PC-9 (cell line): ENCODE results near the gene SPRTN. TPM values are rescaled to one million over a fixed set of nuclear protein-coding genes. Genes with fewer than 3 reads are reported as not detected.

ENCODE experiments used
- BruUV-seq: library from RNA; stranded (reverse); fragments of 400-500 nt; replicated peaks from 2 replicates; lab custom pipeline; 2021; lab: Mats Ljungman, UMichigan
- CTCF ChIA-PET: fragments of 300-600 bp; sonication (Branson Sonifier 250); formaldehyde crosslinking; loops from one replicate; lab custom pipeline; 2022; ENCODE audit warnings: antibody characterized with exemption; lab: Charles Lee
- POLR2A ChIA-PET: fragments of 300-600 bp; sonication (Branson Sonifier 250); formaldehyde crosslinking; loops from one replicate; lab custom pipeline; 2022; ENCODE audit warnings: antibody characterized with exemption; ENCODE audit not compliant: unreplicated experiment; lab: Charles Lee
- DNase-seq, 2 experiments: peaks; one replicate each; pipeline versions ENCODE4 v3.0.0 to v3.0.0-alpha.2; 2015 to 2022; ENCODE audit warnings: mixed read lengths in 1 of 2
- H2AFZ ChIP-seq: fragments of 200-600 bp; sonication (generic); 2 replicates; pipeline ENCODE4 v1.8.1; 2017; ENCODE audit warnings: antibody characterized with exemption
- H3F3A ChIP-seq: fragments of 200-600 bp; sonication (generic); 2 replicates; pipeline ENCODE4 v1.8.1; 2017; ENCODE audit warnings: antibody characterized with exemption, mild to moderate bottlenecking, low read depth; ENCODE audit not compliant: insufficient read depth
- H3K27ac ChIP-seq: fragments of 200-600 bp; sonication (generic); 2 replicates; pipeline ENCODE4 v1.6.1; 2016; ENCODE audit warnings: mixed run types
- H3K27me3 ChIP-seq: fragments of 200-600 bp; sonication (generic); 2 replicates; pipeline ENCODE4 v1.6.1; 2016; ENCODE audit warnings: low read depth, mixed run types; ENCODE audit not compliant: insufficient read depth
- H3K36me3 ChIP-seq: fragments of 200-600 bp; sonication (generic); 2 replicates; pipeline ENCODE4 v1.6.1; 2016; ENCODE audit warnings: low read depth, mixed run types
- H3K4me1 ChIP-seq: fragments of 200-600 bp; sonication (generic); replicated peaks from 2 replicates; pipeline ENCODE4 v1.6.1; 2016; ENCODE audit warnings: mixed run types; ENCODE audit not compliant: insufficient read depth
- H3K4me2 ChIP-seq: fragments of 200-600 bp; sonication (generic); 2 replicates; pipeline ENCODE4 v1.6.1; 2017; ENCODE audit warnings: mixed run types
- H3K4me3 ChIP-seq: fragments of 200-600 bp; sonication (generic); 2 replicates; pipeline ENCODE4 v1.6.1; 2016; ENCODE audit warnings: mixed run types
- H3K79me2 ChIP-seq: fragments of 200-600 bp; sonication (generic); 2 replicates; pipeline ENCODE4 v1.6.1; 2017; ENCODE audit warnings: low read depth, mixed run types
- H3K9me2 ChIP-seq: fragments of 200-600 bp; sonication (generic); 2 replicates; pipeline ENCODE4 v1.8.1; 2017; ENCODE audit warnings: mild to moderate bottlenecking; ENCODE audit not compliant: insufficient read depth
- H3K9me3 ChIP-seq: fragments of 200-600 bp; sonication (generic); 2 replicates; pipeline ENCODE4 v1.8.1; 2016; ENCODE audit warnings: low read depth; ENCODE audit not compliant: insufficient read depth
- H4K20me1 ChIP-seq: fragments of 200-600 bp; sonication (generic); 2 replicates; pipeline ENCODE4 v1.8.1; 2017; ENCODE audit not compliant: insufficient read depth
- CTCF ChIP-seq: fragments of 200-600 bp; sonication (generic); conservative IDR thresholded peaks from 2 replicates; pipeline ENCODE4 v1.6.1; 2017; ENCODE audit warnings: mixed run types, antibody characterized with exemption, mild to moderate bottlenecking, moderate library complexity
- EZH2 ChIP-seq: fragments of 200-600 bp; sonication (generic); IDR thresholded peaks from 2 replicates; pipeline ENCODE4 v1.8.0; 2017; ENCODE audit warnings: antibody characterized with exemption, low read depth
- intact Hi-C: fragments of 100-400 bp; cut with micrococcal nuclease; formaldehyde crosslinking; loops from one replicate; pipeline ENCODE4 v1.10.0; 2022; ENCODE audit not compliant: unreplicated experiment
- total RNA-seq: library from RNA; stranded (reverse); gene quantifications from 2 replicates; pipeline ENCODE4 v1.2.3, GENCODE V29; 2021

The SPRTN gene
- total RNA-seq, 1 experiment from 2014 or later: 14.6 TPM

GRCh38 chr1:231369282-231369681 is 31.2 kb downstream of the SPRTN start:
- Histone ChIP-seq H3K9me3 (no peaks in the 10 kb centered on the region), H3F3A (no peaks in the 10 kb centered on the region), H3K4me3 (no peak overlapping the region), H3K36me3 (no peaks in the 10 kb centered on the region), H3K4me2 (no peak overlapping the region), H3K27ac (no peak overlapping the region), H3K9me2 (no peaks in the 10 kb centered on the region), H3K79me2 (no peaks in the 10 kb centered on the region), H3K27me3 (no peaks in the 10 kb centered on the region), H3K4me1 (no peaks in the 10 kb centered on the region), H2AFZ (no peak overlapping the region), H4K20me1 (no peaks in the 10 kb centered on the region)
- TF ChIP-seq EZH2: no peak
- TF ChIP-seq CTCF: no peak
- CTCF ChIA-PET: no interaction called here
- BruUV-seq: no TSS peak
- intact Hi-C loops: no loop called here
- POLR2A ChIA-PET: no interaction called here
- no peak for DNase-seq

- H4K20me1 ChIP-seq: no peaks in the 10 kb centered on the region
- no peak overlapping the region for H2AFZ ChIP-seq
- H3K27ac ChIP-seq: no peak overlapping the region
- CTCF ChIA-PET: no interaction called here
- no peaks in the 10 kb centered on the region for H3F3A ChIP-seq
- DNase-seq: no peak
- intact Hi-C loops: no loop called here
- H3K4me1 ChIP-seq: no peaks in the 10 kb centered on the region
- H3K4me3 ChIP-seq: no peak overlapping the region
- POLR2A ChIA-PET: no interaction called here
- H3K9me2 ChIP-seq: no peaks in the 10 kb centered on the region; the same call in 1 of the 2 replicates
- TF ChIP-seq CTCF (no peak), EZH2 (no peak)
- H3K36me3 ChIP-seq: no peaks in the 10 kb centered on the region
- H3K27me3 ChIP-seq: no peaks in the 10 kb centered on the region
- no peaks in the 10 kb centered on the region for H3K9me3 ChIP-seq
- BruUV-seq: no TSS peak
- H3K79me2 ChIP-seq: peaks cover 4% of the 10 kb centered on the region; the same call in 1 of the 2 replicates
- no peak overlapping the region for H3K4me2 ChIP-seq
These were observed 34.4 kb downstream of the SPRTN start for GRCh38 chr1:231372501-231372900.

GRCh38 chr1:231374394-231374793 is 36.3 kb downstream of the SPRTN start:
- Histone ChIP-seq H3K4me2 (no peak overlapping the region), H3K79me2 (peaks cover 4% of the 10 kb centered on the region), H3F3A (no peaks in the 10 kb centered on the region), H3K27ac (no peak overlapping the region), H3K4me1 (no peaks in the 10 kb centered on the region), H3K4me3 (no peak overlapping the region), H2AFZ (no peak overlapping the region), H3K36me3 (no peaks in the 10 kb centered on the region), H4K20me1 (no peaks in the 10 kb centered on the region), H3K27me3 (no peaks in the 10 kb centered on the region), H3K9me3 (no peaks in the 10 kb centered on the region), H3K9me2 (no peaks in the 10 kb centered on the region; the same call in 1 of the 2 replicates)
- TF ChIP-seq CTCF (no peak), EZH2 (no peak)
- intact Hi-C loops: no loop called here
- CTCF ChIA-PET: no interaction called here
- DNase-seq: no peak
- no TSS peak for BruUV-seq
- POLR2A ChIA-PET: interaction anchor here (0.6 kb wide), 1 partner anchor 980 kb away, joined by 11 read pairs; no protein-coding TSS in a partner anchor
